BJ (cell line): ENCODE results near the gene NID1. TPM values are rescaled to one million over a fixed set of nuclear protein-coding genes. Genes with fewer than 3 reads are reported as not detected.

Source experiments
- CTCF ChIA-PET: fragments of 350-600 bp; formaldehyde crosslinking; extraction: SDS; loops from one replicate; lab custom pipeline; 2021; ENCODE audit warnings: antibody characterized with exemption, inconsistent platforms; lab: Yijun Ruan, JAX
- POLR2A ChIA-PET: fragments of 300-600 bp; sonication (Branson Sonifier 250); formaldehyde crosslinking; extraction: SDS; loops from one replicate; lab custom pipeline; 2021; ENCODE audit warnings: antibody characterized with exemption; lab: Charles Lee
- DNase-seq: peaks from one replicate; pipeline ENCODE4 v3.0.0-alpha.2; 2011; ENCODE audit warnings: low read depth
- H3K27me3 ChIP-seq: 2 replicates; pipeline ENCODE4 v1.6.0; 2011; ENCODE audit warnings: low read length; ENCODE audit not compliant: control insufficient read depth, insufficient read depth
- H3K36me3 ChIP-seq: 2 replicates; pipeline ENCODE4 v1.5.1; 2011; ENCODE audit warnings: low read length; ENCODE audit not compliant: control insufficient read depth, insufficient read depth
- H3K4me3 ChIP-seq: 2 replicates; pipeline ENCODE4 v1.5.1; 2011; ENCODE audit warnings: low read depth, mild to moderate bottlenecking, control low read depth, low read length
- polyA minus RNA-seq: library from RNA; depleted of rRNA, polyadenylated mRNA; stranded (reverse); fragments of >200 nt; gene quantifications from 2 replicates; pipeline ENCODE4 v1.2.3, GENCODE V29; 2011; rRNA and poly(A)+ RNA removed
- polyA plus RNA-seq: library from polyadenylated mRNA; depleted of rRNA; stranded (reverse); fragments of >200 nt; gene quantifications from 2 replicates; pipeline ENCODE4 v1.2.3, GENCODE V29; 2011; rRNA removed
- TF ChIP-seq, protein P1 (sequence below): IDR thresholded peaks from 2 replicates; pipeline ENCODE4 v1.5.1; 2011; ENCODE audit warnings: low read depth, mild to moderate bottlenecking, control low read depth, inconsistent platforms, low read length, moderate library complexity; ENCODE audit not compliant: insufficient read depth

NID1 gene, protein sequence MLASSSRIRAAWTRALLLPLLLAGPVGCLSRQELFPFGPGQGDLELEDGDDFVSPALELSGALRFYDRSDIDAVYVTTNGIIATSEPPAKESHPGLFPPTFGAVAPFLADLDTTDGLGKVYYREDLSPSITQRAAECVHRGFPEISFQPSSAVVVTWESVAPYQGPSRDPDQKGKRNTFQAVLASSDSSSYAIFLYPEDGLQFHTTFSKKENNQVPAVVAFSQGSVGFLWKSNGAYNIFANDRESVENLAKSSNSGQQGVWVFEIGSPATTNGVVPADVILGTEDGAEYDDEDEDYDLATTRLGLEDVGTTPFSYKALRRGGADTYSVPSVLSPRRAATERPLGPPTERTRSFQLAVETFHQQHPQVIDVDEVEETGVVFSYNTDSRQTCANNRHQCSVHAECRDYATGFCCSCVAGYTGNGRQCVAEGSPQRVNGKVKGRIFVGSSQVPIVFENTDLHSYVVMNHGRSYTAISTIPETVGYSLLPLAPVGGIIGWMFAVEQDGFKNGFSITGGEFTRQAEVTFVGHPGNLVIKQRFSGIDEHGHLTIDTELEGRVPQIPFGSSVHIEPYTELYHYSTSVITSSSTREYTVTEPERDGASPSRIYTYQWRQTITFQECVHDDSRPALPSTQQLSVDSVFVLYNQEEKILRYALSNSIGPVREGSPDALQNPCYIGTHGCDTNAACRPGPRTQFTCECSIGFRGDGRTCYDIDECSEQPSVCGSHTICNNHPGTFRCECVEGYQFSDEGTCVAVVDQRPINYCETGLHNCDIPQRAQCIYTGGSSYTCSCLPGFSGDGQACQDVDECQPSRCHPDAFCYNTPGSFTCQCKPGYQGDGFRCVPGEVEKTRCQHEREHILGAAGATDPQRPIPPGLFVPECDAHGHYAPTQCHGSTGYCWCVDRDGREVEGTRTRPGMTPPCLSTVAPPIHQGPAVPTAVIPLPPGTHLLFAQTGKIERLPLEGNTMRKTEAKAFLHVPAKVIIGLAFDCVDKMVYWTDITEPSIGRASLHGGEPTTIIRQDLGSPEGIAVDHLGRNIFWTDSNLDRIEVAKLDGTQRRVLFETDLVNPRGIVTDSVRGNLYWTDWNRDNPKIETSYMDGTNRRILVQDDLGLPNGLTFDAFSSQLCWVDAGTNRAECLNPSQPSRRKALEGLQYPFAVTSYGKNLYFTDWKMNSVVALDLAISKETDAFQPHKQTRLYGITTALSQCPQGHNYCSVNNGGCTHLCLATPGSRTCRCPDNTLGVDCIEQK
- 116 and 182 TPM in 2 replicates for polyA plus RNA-seq
- polyA minus RNA-seq = 63.3 and 75.0 TPM in 2 replicates

DNA sequence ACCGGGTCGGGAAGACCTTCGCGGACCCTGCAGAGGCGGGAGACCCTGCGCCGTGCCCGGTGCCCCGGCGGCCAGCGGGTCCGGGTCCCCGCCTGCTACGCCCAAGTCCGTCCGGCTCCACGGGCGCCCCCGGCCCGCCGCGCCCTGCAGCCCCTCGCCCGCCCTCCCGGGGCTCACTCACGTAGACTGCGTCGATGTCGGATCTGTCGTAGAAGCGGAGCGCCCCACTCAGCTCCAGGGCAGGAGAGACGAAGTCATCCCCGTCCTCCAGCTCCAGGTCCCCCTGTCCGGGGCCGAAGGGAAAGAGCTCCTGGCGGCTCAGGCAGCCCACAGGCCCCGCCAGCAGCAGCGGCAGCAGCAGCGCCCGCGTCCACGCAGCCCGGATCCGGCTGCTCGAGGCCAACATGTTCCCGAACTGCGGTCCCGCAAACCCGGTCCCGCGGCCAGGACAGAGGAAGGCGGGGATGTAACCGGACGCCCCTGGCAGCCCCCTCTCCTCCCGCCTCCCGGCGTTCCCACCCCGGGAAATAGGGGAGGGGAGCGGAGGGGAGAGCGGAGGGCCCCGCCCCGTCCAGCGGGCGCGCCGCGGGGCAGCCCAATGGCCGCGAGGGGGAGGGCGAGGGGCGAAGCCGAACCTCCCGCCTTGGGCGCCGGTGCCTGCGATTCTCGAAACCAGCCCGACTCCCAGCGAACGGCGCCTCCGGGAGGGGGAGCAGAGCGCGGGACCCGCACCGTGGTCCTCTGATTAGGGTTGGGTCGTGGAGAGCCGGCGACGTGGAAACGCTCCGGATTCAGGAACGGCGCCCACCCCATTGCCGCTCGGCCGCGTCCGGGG, at the start of gene NID1:
Gene NID1 (minus strand): TSS at position 417 of the 835 bp plus-strand sequence. CDS start 11 bp downstream, at position 406.
- TF ChIP-seq, protein P1, sequence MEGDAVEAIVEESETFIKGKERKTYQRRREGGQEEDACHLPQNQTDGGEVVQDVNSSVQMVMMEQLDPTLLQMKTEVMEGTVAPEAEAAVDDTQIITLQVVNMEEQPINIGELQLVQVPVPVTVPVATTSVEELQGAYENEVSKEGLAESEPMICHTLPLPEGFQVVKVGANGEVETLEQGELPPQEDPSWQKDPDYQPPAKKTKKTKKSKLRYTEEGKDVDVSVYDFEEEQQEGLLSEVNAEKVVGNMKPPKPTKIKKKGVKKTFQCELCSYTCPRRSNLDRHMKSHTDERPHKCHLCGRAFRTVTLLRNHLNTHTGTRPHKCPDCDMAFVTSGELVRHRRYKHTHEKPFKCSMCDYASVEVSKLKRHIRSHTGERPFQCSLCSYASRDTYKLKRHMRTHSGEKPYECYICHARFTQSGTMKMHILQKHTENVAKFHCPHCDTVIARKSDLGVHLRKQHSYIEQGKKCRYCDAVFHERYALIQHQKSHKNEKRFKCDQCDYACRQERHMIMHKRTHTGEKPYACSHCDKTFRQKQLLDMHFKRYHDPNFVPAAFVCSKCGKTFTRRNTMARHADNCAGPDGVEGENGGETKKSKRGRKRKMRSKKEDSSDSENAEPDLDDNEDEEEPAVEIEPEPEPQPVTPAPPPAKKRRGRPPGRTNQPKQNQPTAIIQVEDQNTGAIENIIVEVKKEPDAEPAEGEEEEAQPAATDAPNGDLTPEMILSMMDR = peak; percentile 28
- no peaks in the 10 kb centered on the region for H3K27me3 ChIP-seq
- ChIA-PET CTCF (interaction anchor here (0.5 to 1.7 kb wide), 6 partner anchors 10 to 93 kb away, joined by 3 to 7 read pairs (median 3); no protein-coding TSS in a partner anchor), POLR2A (no interaction called here)
- no peaks in the 10 kb centered on the region for H3K36me3 ChIP-seq
- H3K4me3 ChIP-seq = peak within 1 kb of the TSS; percentile 91
- DNase-seq = no peak

DNA sequence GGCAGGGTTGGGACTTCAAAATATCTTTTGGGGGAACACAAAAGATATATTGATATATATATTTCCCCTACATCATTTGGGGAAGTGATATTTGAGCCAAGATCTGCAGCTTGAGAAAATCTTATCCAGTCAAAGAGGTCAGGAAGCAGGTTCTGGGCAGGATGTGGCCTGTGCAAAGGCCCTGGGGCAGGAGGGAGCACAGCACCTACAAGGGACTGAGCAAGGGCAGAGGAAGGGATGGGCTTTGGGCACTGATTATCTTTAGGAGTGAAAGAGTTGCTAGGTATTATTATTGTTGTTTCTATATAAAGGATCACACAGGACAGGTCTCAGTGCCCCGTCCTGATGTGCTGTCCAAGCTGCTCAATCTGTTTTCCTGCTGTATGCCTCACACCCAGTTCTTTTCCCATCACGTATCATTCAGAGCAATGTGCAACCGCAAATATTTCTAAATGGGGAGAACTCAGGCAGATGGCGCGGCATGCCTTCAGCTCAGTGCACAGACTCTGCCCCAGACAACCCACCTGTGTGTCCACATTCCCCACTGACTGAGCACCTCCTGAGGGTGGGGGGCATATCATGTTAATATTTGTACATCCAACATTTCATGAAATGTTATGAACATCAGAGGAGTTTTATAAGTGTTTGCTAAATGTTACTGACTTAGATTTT, 49.3 kb upstream of the NID1 start:
- TF ChIP-seq, protein P1 = no peak
- DNase-seq = no peak
- Histone ChIP-seq H3K4me3 (no peak overlapping the region), H3K36me3 (no peaks in the 10 kb centered on the region), H3K27me3 (no peaks in the 10 kb centered on the region)
- ChIA-PET POLR2A (no interaction called here), CTCF (interaction anchor here (1.5 kb wide), 1 partner anchor 376 kb away, joined by 4 read pairs; no protein-coding TSS in a partner anchor)

DNA sequence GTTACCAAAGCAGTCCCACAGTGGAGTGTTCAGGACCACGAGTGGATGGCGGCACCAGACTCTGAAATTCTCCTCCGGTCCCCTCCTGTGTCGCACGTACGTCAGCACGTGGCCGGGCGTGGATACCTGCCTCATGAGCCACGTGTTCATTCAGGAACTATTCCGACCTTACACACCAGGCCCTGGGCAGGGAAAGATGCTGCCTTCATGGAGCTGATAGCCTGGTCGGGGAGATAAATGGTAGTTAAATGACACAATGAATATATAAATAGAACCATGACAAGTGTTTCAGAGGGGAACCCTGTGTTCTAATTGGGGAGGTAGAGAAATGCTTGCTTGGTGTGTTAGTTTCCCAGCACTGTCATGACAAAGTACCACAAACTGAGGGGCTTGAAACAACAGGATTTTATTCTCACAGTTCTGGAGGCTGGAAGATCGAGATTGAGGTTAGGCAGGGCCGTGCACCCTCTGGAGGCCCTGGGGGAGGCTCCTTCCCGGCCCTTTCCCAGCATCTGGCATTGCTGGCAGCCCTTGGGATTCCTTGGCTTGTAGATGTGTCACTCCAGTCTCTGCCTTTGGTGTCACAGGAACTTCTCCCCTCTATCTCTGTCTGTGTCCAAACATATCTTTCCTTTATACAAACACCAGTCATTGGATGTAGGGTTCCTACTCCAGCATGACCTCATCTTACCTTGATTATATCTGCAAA, 48.6 kb upstream of the NID1 start:
- ChIA-PET CTCF (interaction anchor here (1.5 to 2.5 kb wide), 3 partner anchors 9 to 377 kb away, joined by 4 to 7 read pairs (median 4); no protein-coding TSS in a partner anchor), POLR2A (no interaction called here)
- H3K36me3 ChIP-seq = no peaks in the 10 kb centered on the region
- TF ChIP-seq, protein P1 = no peak
- H3K27me3 ChIP-seq = no peaks in the 10 kb centered on the region
- H3K4me3 ChIP-seq = no peak overlapping the region
- DNase-seq = no peak

DNA sequence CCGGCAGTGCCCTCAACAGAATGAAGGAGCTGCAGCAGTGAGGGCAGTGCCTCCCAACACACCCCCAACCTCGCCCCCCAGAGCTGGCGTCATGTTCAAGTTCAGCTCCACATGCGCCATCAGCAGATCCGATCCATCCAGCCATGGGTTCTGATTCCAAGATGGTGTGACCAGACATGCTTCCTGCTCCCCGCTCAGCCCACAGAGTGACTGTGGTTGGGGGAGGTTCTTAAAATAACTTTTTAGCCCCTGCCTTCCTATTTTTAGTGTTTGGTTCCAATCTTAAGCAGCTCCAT, 47.4 kb upstream of the NID1 start:
- ChIA-PET CTCF (interaction anchor here (0.9 to 2.5 kb wide), 3 partner anchors 8 to 340 kb away, joined by 3 to 7 read pairs (median 4); no protein-coding TSS in a partner anchor), POLR2A (no interaction called here)
- no peak for DNase-seq
- no peaks in the 10 kb centered on the region for H3K36me3 ChIP-seq
- no peak overlapping the region for H3K4me3 ChIP-seq
- TF ChIP-seq, protein P1 = no peak
- no peaks in the 10 kb centered on the region for H3K27me3 ChIP-seq
